HEK293 (cell line): ENCODE measurements around the gene SMIM12.

ENCODE experiments used
- CTCF ChIA-PET: fragments of 350-600 bp; formaldehyde crosslinking; extraction: SDS; loops from one replicate; lab custom pipeline; 2021; ENCODE audit warnings: antibody characterized with exemption; lab: Yijun Ruan, JAX
- POLR2A ChIA-PET: fragments of 300-600 bp; formaldehyde crosslinking; extraction: SDS; loops from one replicate; lab custom pipeline; 2020; ENCODE audit warnings: antibody characterized with exemption, inconsistent platforms; lab: Yijun Ruan, JAX
- H3K27ac ChIP-seq: fragments of 200-500 bp; sonication (Bioruptor generic); 2 replicates; pipeline ENCODE4 v1.5.1; 2014; ENCODE audit warnings: low read depth, low read length, control low read depth, inconsistent platforms; ENCODE audit errors: extremely low read depth
- H3K36me3 ChIP-seq, 2 experiments: fragments of 200-500 bp in 1 of 2; sonication (Bioruptor generic) in 1 of 2; 1 replicate in 1 of 2; 2 replicates in 1 of 2; pipeline ENCODE4 v1.5.1; 2014 to 2017; ENCODE audit warnings: inconsistent platforms in 2 of 2, low read length in 2 of 2; ENCODE audit not compliant: control insufficient read depth in 2 of 2, insufficient read depth in 1 of 2
- H3K4me1 ChIP-seq: fragments of 200-500 bp; sonication (Bioruptor generic); 2 replicates; pipeline ENCODE4 v1.5.1; 2014; ENCODE audit warnings: mild to moderate bottlenecking, low read length, inconsistent platforms; ENCODE audit not compliant: control insufficient read depth, insufficient read depth
- H3K4me3 ChIP-seq: 2 replicates; pipeline ENCODE4 v1.5.1; 2011; ENCODE audit warnings: low read depth, mild to moderate bottlenecking, control low read depth, low read length, moderate library complexity
- H3K9me3 ChIP-seq: fragments of 200-500 bp; sonication (Bioruptor generic); 2 replicates; pipeline ENCODE4 v1.5.1; 2014; ENCODE audit warnings: low read depth, low read length, inconsistent platforms; ENCODE audit not compliant: control insufficient read depth, insufficient read depth
- EGR2 ChIP-seq: fragments of 450-650 bp; formaldehyde crosslinking; IDR thresholded peaks from 2 replicates; pipeline ENCODE4 v1.5.1; 2016; ENCODE audit warnings: low read depth, missing biosample characterization, missing genetic modification characterization
- MEIS1 ChIP-seq: sonication (generic); formaldehyde crosslinking; IDR thresholded peaks from 2 replicates; pipeline ENCODE4 v1.8.1; 2022; ENCODE audit warnings: missing genetic modification reagents, mild to moderate bottlenecking, borderline replicate concordance
- OVOL3 ChIP-seq: fragments of 450-650 bp; formaldehyde crosslinking; IDR thresholded peaks from 2 replicates; pipeline ENCODE4 v1.5.1; 2016; ENCODE audit warnings: missing biosample characterization, missing genetic modification characterization
- SETDB1 ChIP-seq: IDR thresholded peaks from one replicate; pipeline ENCODE4 v1.6.1; 2017; ENCODE audit warnings: mild to moderate bottlenecking, low read length, moderate library complexity, mixed read lengths; ENCODE audit not compliant: insufficient read length
- SP2 ChIP-seq: fragments of 450-650 bp; formaldehyde crosslinking; IDR thresholded peaks from 2 replicates; pipeline ENCODE4 v1.5.1; 2016; ENCODE audit warnings: missing biosample characterization, missing genetic modification characterization
- TRIM28 ChIP-seq: IDR thresholded peaks from 2 replicates; pipeline ENCODE4 v1.6.1; 2011; ENCODE audit warnings: low read length, control low read depth, borderline replicate concordance
- ZBTB48 ChIP-seq: fragments of 450-650 bp; formaldehyde crosslinking; IDR thresholded peaks from 2 replicates; pipeline ENCODE4 v1.5.1; 2016; ENCODE audit warnings: missing biosample characterization, missing genetic modification characterization
- ZNF10 ChIP-seq: fragments of 450-650 bp; formaldehyde crosslinking; IDR thresholded peaks from 2 replicates; pipeline ENCODE4 v1.5.1; 2017; ENCODE audit warnings: missing biosample characterization, missing genetic modification characterization
- ZNF175 ChIP-seq: fragments of 450-650 bp; formaldehyde crosslinking; IDR thresholded peaks from 2 replicates; pipeline ENCODE4 v1.5.1; 2016; ENCODE audit warnings: missing biosample characterization, missing genetic modification characterization
- ZNF223 ChIP-seq: fragments of 450-650 bp; formaldehyde crosslinking; IDR thresholded peaks from 2 replicates; pipeline ENCODE4 v1.5.1; 2016; ENCODE audit warnings: missing biosample characterization, missing genetic modification characterization
- ZNF24 ChIP-seq: fragments of 450-650 bp; formaldehyde crosslinking; IDR thresholded peaks from 2 replicates; pipeline ENCODE4 v1.5.1; 2016; ENCODE audit warnings: missing biosample characterization, missing genetic modification characterization
- ZNF274 ChIP-seq, 2 experiments: fragments of 200-500 bp in 1 of 2; fragments of 450-650 bp in 1 of 2; sonication (Bioruptor generic) in 1 of 2; formaldehyde crosslinking in 1 of 2; IDR thresholded peaks; 2 replicates each; pipeline versions ENCODE4 v1.5.1 to v1.6.1; 2014 to 2016; ENCODE audit warnings: borderline replicate concordance in 1 of 2, inconsistent platforms in 1 of 2, low read length in 1 of 2, missing biosample characterization in 1 of 2, missing genetic modification characterization in 1 of 2
- ZNF311 ChIP-seq: fragments of 450-650 bp; formaldehyde crosslinking; IDR thresholded peaks from 2 replicates; pipeline ENCODE4 v1.5.1; 2017; ENCODE audit warnings: missing biosample characterization, missing genetic modification characterization, borderline replicate concordance
- ZNF335 ChIP-seq: fragments of 450-650 bp; formaldehyde crosslinking; conservative IDR thresholded peaks from 2 replicates; pipeline ENCODE4 v1.5.1; 2016; ENCODE audit warnings: missing biosample characterization, missing genetic modification characterization
- ZNF404 ChIP-seq: fragments of 450-650 bp; formaldehyde crosslinking; IDR thresholded peaks from 2 replicates; pipeline ENCODE4 v1.5.1; 2017; ENCODE audit warnings: missing biosample characterization, missing genetic modification characterization
- ZNF473 ChIP-seq: fragments of 450-650 bp; formaldehyde crosslinking; IDR thresholded peaks from 2 replicates; pipeline ENCODE4 v1.5.1; 2017; ENCODE audit warnings: missing biosample characterization, missing genetic modification characterization
- ZNF530 ChIP-seq: fragments of 450-650 bp; formaldehyde crosslinking; IDR thresholded peaks from 2 replicates; pipeline ENCODE4 v1.5.1; 2016; ENCODE audit warnings: low read depth, missing biosample characterization, missing genetic modification characterization
- ZNF626 ChIP-seq: fragments of 450-650 bp; sonication (Bioruptor Pico); formaldehyde crosslinking; IDR thresholded peaks from 2 replicates; pipeline ENCODE4 v1.5.1; 2018; ENCODE audit warnings: missing biosample characterization, missing genetic modification characterization, inconsistent platforms
- ZNF791 ChIP-seq: fragments of 450-650 bp; formaldehyde crosslinking; IDR thresholded peaks from 2 replicates; pipeline ENCODE4 v1.5.1; 2016; ENCODE audit warnings: missing biosample characterization, missing genetic modification characterization
- TF ChIP-seq, protein P1 (sequence below): fragments of 450-650 bp; formaldehyde crosslinking; IDR thresholded peaks from 2 replicates; pipeline ENCODE4 v1.5.1; 2016; ENCODE audit warnings: missing biosample characterization, missing genetic modification characterization, borderline replicate concordance
- TF ChIP-seq, protein P2 (sequence below): fragments of 450-650 bp; formaldehyde crosslinking; IDR thresholded peaks from 2 replicates; pipeline ENCODE4 v1.5.1; 2016; ENCODE audit warnings: missing biosample characterization, missing genetic modification characterization
- TF ChIP-seq, protein P3 (sequence below): fragments of 450-650 bp; formaldehyde crosslinking; IDR thresholded peaks from 2 replicates; pipeline ENCODE4 v1.5.1; 2016; ENCODE audit warnings: missing biosample characterization, missing genetic modification characterization
- TF ChIP-seq, protein P4 (sequence below): fragments of 450-650 bp; formaldehyde crosslinking; IDR thresholded peaks from 2 replicates; pipeline ENCODE4 v1.5.1; 2016; ENCODE audit warnings: missing biosample characterization, missing genetic modification characterization

Gene SMIM12

DNA sequence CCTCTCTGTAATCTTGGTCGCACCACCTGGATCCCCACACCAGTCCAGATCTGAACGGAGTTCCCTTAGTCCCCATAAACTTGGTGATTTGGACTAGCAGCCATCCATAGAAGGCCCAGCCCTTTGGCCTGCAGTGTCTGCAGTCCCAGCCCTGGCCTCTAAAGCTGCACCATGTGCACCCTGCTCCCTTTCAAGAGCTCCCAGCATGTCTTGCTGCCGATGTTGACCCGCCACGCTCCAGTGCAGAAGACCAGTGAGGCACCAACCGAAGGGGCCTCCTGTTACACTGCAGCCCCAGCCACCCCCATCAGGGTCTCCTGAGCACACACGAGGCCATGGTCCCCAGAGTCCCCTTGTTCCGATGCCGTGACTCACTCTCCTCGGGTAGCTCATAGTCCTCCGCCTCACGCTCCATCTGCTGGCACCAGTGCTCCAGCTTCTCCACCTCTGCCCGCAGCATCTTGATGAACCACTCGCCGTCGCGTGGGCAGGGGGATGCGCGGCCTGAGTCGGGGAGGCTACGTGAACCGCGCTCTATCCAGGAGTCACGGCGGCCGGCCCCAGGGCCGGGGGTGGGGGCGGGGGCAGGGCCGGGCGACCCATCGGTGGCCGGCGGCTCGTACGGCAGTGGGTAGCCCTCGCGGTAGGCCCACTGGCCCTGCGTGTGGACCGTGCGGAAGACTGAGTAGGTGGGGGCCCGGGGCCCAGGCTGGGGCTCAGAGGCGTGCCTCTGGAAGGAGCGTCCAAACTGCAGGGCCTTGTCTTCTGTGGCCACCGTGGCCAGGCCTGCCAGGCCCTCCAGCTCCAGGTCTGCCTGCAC, 8.9 kb upstream of the SMIM12 start (continued):
- TF ChIP-seq ZNF274 (IDR thresholded peaks at IDR 0.05; ENCODE audit: low read length) (no peak), ZNF274 (tag by site-specific recombination; IDR thresholded peaks at IDR 0.05; ENCODE audit: borderline replicate concordance) (no peak), EGR2 (no peak), SP2 (tag by site-specific recombination) (no peak), ZNF626 (tag by site-specific recombination) (no peak)

DNA sequence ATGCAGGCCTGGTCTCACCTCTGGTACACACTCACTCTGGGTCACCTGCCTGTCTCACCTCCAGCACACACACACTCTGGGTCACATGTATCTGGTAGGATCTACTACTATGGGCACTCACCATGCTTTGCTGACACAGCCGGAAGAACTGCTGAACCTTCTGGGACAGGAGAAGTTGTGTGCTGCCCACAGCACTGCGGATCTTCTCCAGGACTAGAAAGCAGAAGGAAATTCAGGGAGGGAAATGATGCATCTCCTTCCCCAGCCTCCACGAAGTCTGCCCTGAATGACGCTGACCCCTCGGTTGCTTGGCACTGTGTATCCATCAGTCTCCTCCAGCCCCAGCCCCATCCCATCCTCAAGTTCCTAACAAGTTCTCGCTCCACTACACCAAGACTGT, 7.9 kb upstream of the SMIM12 start:
- POLR2A ChIA-PET, result no interaction called here
- TF ChIP-seq ZNF175, result no peak
- no peak for TF ChIP-seq ZNF311 (tag by site-specific recombination)
- TF ChIP-seq, protein P1, sequence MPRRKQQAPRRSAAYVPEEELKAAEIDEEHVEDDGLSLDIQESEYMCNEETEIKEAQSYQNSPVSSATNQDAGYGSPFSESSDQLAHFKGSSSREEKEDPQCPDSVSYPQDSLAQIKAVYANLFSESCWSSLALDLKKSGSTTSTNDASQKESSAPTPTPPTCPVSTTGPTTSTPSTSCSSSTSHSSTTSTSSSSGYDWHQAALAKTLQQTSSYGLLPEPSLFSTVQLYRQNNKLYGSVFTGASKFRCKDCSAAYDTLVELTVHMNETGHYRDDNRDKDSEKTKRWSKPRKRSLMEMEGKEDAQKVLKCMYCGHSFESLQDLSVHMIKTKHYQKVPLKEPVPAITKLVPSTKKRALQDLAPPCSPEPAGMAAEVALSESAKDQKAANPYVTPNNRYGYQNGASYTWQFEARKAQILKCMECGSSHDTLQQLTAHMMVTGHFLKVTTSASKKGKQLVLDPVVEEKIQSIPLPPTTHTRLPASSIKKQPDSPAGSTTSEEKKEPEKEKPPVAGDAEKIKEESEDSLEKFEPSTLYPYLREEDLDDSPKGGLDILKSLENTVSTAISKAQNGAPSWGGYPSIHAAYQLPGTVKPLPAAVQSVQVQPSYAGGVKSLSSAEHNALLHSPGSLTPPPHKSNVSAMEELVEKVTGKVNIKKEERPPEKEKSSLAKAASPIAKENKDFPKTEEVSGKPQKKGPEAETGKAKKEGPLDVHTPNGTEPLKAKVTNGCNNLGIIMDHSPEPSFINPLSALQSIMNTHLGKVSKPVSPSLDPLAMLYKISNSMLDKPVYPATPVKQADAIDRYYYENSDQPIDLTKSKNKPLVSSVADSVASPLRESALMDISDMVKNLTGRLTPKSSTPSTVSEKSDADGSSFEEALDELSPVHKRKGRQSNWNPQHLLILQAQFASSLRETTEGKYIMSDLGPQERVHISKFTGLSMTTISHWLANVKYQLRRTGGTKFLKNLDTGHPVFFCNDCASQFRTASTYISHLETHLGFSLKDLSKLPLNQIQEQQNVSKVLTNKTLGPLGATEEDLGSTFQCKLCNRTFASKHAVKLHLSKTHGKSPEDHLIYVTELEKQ (tag by site-specific recombination), result no peak
- TF ChIP-seq TRIM28, result no peak
- TF ChIP-seq ZNF791, result no peak
- H3K4me3 ChIP-seq, result no peak overlapping the region
- no peaks in the 10 kb centered on the region for H3K36me3 ChIP-seq
- no peaks in the 10 kb centered on the region for H3K9me3 ChIP-seq
- no peak overlapping the region for H3K27ac ChIP-seq
- H3K4me1 ChIP-seq, result no peaks in the 10 kb centered on the region
- CTCF ChIA-PET, result interaction anchor here (0.6 to 7.6 kb wide), 12 partner anchors 10 to 1619 kb away, joined by 3 to 66 read pairs (median 4); no protein-coding TSS in a partner anchor

DNA sequence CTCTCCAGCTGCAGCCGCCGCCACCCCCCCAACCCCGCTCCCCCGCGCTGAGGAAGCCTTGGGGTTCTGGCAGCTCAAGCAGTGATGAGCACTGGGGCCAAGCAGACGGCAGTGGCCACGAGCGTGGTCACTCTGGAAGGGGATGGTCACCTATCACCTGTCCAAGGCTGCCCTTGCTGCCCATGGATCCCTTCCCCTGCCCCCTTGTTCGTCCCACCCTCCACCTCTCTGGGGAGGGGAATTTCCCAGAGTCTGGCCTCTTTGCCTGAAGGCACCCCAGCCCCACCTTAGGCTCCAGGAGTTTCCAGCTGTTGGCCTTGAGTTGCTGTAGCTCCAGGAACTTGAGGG, 7.2 kb upstream of the SMIM12 start:
- no peaks in the 10 kb centered on the region for H3K4me1 ChIP-seq
- H3K9me3 ChIP-seq, result no peaks in the 10 kb centered on the region
- no peaks in the 10 kb centered on the region for H3K36me3 ChIP-seq
- no peak overlapping the region for H3K27ac ChIP-seq
- ChIA-PET POLR2A (interaction anchor here (1.2 to 1.4 kb wide), 2 partner anchors 8 to 13 kb away, joined by 3 read pairs; no protein-coding TSS in a partner anchor), CTCF (interaction anchor here (0.5 to 7.6 kb wide), 25 partner anchors 8 to 1620 kb away, joined by 3 to 66 read pairs (median 4); partner anchors contain the start of gene TMEM35B)
- TF ChIP-seq OVOL3, result no peak
- TF ChIP-seq SETDB1, result no peak
- TF ChIP-seq, protein P2, sequence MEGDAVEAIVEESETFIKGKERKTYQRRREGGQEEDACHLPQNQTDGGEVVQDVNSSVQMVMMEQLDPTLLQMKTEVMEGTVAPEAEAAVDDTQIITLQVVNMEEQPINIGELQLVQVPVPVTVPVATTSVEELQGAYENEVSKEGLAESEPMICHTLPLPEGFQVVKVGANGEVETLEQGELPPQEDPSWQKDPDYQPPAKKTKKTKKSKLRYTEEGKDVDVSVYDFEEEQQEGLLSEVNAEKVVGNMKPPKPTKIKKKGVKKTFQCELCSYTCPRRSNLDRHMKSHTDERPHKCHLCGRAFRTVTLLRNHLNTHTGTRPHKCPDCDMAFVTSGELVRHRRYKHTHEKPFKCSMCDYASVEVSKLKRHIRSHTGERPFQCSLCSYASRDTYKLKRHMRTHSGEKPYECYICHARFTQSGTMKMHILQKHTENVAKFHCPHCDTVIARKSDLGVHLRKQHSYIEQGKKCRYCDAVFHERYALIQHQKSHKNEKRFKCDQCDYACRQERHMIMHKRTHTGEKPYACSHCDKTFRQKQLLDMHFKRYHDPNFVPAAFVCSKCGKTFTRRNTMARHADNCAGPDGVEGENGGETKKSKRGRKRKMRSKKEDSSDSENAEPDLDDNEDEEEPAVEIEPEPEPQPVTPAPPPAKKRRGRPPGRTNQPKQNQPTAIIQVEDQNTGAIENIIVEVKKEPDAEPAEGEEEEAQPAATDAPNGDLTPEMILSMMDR (tag by site-specific recombination), result no peak
- TF ChIP-seq ZNF404 (tag by site-specific recombination), result no peak
- TF ChIP-seq ZBTB48 (tag by site-specific recombination), result no peak
- TF ChIP-seq ZNF473, result no peak
- no peak for TF ChIP-seq ZNF24 (tag by site-specific recombination)
- TF ChIP-seq ZNF10, result no peak
- no peak for TF ChIP-seq MEIS1
- TF ChIP-seq, protein P3, sequence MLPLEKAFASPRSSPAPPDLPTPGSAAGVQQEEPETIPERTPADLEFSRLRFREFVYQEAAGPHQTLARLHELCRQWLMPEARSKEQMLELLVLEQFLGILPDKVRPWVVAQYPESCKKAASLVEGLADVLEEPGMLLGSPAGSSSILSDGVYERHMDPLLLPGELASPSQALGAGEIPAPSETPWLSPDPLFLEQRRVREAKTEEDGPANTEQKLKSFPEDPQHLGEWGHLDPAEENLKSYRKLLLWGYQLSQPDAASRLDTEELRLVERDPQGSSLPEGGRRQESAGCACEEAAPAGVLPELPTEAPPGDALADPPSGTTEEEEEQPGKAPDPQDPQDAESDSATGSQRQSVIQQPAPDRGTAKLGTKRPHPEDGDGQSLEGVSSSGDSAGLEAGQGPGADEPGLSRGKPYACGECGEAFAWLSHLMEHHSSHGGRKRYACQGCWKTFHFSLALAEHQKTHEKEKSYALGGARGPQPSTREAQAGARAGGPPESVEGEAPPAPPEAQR, result no peak
- TF ChIP-seq, protein P4, sequence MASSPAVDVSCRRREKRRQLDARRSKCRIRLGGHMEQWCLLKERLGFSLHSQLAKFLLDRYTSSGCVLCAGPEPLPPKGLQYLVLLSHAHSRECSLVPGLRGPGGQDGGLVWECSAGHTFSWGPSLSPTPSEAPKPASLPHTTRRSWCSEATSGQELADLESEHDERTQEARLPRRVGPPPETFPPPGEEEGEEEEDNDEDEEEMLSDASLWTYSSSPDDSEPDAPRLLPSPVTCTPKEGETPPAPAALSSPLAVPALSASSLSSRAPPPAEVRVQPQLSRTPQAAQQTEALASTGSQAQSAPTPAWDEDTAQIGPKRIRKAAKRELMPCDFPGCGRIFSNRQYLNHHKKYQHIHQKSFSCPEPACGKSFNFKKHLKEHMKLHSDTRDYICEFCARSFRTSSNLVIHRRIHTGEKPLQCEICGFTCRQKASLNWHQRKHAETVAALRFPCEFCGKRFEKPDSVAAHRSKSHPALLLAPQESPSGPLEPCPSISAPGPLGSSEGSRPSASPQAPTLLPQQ (tag by site-specific recombination), result no peak
- no peak for TF ChIP-seq ZNF530
- TF ChIP-seq ZNF335 (tag by site-specific recombination), result no peak
- no peak for TF ChIP-seq ZNF223 (tag by site-specific recombination)
- no peak overlapping the region for H3K4me3 ChIP-seq
